Measurements from ENCODE around the gene EVX1. TPM values are rescaled to one million over a fixed set of nuclear protein-coding genes. Genes with fewer than 3 reads are reported as not detected.

The EVX1 gene
- polyA plus RNA-seq, 1 donor = 0.07 TPM

DNA sequence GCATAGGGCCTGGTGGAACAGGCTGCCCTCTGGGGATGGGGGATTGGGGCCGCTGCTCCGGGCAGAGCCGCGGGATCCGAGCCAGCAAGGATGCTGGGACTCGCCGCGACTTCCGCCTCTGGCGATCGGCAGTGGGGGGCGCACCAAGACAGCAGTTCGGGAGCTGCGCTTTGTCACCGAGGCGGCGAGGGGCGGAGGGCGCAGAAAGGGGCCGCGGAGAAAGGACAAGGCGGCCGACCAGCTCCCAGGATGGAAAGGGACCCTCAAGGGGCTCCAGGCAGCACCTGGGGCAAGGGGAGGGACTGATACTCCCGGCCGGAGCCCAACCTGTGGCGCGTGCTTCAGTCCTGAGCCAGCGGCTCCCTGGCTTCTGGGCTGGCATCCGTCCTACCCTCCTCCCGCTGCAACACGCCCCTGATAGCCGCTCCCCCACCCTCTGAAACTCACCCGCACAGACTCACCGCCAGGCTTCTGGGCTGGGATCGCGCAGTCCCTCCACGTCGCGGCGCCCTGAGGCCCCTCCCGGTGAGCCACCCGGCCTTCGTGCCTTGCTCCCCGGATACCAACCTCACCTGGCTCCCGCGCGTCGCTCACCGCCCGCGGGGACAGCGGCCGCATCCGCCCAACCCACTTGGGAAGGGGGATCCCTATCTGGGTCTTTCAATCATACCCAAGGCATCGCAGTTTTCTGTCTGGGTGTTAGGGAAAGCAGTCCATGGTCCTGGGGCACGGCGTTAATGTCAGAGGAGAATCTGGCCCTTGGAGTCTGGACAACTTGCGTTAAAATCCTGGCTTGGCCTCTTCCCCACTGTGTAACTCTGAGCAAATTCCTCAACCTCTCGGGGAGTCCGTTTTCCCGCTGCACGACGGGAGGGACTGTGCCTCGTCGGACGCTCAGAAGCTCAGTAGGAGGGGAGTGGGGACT is 7.0 kb upstream of the EVX1 start:
- no peak for DNase-seq

DNA sequence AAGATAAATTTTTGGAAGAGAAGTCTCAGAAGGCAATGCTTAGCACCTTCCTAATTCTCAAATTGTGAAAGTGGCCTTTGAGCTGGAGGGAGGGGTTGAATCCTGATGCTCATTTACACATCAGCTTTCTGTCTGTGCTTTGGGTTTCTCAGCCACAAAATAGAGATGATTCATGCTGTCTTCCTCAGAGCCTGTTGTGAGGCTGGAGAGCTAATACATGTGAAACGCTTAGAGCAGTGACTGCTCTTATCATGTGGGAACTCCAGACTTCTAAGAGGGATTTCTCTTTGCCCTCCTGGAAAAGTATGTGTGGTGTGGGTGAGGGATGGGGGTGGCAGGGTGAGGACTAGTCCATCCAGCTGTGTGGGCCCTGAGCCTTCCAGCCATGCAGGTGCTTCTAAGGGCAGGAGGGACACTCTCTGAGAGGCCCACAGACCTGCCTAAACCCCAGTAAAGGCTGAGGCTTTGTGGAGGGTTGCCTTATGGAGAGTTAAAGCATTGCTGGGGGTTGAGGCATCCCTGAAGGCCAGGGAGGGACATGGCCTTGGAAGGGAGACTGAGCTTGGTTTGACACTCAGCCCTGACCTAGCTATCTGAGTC is 4.8 kb upstream of the EVX1 start:
- DNase-seq = no peak

DNA sequence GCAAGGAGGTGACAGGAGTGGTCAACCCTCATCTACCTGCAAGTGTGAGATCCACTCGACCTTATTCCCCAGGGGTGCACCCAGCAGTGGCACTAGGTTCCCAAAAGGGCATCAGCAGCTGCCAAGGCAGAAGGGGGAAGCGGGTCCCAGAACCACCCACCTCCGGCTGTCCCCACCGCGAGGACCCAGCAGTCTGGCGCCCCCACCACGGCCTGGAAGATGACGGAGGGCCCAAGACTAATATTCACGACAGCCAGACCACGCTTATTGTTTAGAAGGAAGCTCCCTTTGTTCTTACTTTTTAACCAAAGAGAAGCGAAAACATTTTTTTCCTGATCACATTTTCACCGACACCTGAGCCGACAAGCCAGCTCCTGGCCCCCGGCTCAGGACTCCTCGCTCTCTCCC is 3.6 kb upstream of the EVX1 start:
- DNase-seq = no peak

DNA sequence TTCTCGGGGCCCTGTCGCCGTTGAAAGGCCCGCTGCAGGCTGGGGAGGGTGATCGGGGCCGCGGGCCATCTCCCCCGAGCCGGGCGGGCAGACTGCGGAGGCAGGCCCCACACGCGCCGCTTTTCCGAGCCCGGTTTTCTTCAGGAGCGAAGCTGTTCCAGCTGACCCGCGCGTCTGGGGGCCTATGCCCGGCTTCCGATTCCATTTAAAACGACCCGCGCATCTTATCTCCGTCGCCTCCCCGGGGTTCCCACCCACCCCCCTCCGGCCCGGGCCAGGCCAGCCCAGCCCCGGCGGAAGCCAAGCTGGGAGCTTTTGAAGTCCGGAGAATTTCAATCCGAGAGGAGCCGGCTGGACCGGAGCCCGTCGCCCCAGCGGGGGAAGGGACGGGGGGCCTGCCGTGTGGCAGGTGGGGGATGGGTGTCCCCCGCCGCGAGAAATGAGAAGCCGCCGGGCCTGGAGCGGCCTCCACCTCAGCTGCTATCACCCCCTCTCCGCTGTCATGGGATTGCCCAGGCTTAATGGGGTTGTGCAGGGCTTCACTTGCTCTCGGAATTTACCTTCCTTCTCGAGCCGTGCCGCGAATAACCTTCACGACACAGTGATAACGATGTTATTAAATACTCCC is 3.1 kb upstream of the EVX1 start:
- DNase-seq = no peak

DNA sequence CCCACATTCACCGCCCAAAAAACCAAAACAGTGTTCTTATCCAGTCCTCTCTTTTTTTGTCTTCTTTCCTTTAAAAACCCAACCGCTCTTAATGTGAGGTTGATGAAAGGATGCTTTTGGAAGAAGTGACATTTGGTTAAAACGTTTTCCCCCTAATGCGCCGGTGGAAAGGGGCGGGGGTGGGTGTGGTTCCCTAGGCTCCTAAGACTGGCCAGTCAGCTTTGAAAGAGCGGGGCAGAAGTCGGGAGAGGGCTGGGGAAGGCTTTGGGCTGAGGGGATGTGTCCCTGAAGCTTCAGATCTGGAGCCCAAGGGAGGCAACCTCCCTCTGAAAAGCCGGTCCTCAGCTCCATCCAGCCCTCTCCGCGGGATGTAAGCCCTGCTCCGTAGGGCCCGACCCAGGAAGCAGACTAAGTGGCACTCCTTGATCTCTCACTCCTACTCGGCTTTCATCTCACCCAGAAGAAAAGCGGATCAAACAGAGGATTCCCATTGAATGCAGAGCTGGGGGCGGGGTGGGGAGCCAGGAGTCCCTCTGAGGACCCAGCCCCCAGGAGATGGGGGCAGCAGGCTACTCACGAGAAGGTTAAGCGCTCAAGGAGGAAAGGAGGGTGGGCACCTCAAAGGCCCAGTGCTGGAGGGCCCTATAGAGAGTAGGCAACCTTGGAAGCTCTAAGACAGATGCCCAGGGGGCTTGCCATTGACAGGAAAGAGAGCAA is 2.4 kb upstream of the EVX1 start:
- no peak for DNase-seq

DNA sequence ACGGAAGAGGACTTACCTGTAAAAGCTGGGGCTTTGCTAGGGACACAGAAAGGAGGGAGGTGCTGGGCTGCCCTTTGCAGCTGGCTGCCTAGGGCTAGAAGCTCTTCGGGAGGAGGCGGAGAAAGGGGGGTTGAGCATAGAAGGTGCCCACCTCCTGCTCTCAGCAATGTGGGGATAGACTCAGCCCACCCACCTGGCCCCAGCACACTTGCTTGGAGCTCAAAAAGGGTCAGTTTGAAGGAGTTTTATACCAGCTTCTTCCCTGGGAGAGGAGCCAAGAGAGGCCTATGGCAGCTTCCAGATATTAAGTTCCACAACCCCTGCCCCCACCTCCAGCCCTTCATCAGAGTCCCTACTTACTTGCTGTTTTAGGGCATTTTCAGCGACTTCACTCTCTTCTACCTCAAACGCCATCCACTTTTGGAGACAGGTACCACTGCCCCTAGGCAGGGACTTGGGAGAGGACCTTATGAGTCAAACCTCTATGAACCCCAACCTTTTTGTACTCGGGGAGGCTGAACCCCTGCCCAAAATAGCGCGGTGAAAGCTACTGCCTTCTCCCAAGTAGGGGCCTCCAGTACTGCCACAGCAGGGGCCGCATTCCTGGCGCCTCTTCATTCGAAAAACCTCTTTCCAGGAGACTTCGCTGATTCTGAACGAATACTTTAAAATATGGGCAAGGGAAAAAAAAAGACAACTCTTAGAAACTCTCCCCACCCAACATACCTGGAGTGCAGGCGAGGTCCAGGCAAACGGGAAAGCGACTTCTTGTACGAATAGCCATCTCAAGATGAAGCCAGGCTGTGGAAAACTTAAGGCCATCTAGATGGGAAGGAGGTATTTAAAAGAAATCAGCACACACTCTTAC is 1.2 kb upstream of the EVX1 start:
- DNase-seq = no peak

DNA sequence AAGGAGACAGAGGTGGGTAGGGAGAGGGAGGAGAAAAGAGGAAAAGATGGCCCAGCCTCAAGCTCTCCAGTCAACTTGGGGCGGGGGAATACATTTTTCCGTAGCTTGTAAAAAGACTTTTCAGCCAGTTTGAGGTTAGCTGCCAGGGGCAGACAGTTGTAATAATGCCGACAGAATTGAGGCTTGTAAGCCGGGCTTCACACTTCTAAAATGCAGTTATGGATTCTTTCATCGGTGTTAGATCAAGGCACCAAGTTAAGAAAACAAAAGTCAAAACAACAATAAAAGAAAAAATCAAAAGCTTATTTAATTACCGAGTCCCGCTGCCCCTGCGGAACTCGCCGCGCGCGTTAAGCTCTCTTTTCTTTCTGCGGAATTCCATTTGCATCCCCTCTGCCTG is 448 bp upstream of the EVX1 start:
- no peak for DNase-seq

DNA sequence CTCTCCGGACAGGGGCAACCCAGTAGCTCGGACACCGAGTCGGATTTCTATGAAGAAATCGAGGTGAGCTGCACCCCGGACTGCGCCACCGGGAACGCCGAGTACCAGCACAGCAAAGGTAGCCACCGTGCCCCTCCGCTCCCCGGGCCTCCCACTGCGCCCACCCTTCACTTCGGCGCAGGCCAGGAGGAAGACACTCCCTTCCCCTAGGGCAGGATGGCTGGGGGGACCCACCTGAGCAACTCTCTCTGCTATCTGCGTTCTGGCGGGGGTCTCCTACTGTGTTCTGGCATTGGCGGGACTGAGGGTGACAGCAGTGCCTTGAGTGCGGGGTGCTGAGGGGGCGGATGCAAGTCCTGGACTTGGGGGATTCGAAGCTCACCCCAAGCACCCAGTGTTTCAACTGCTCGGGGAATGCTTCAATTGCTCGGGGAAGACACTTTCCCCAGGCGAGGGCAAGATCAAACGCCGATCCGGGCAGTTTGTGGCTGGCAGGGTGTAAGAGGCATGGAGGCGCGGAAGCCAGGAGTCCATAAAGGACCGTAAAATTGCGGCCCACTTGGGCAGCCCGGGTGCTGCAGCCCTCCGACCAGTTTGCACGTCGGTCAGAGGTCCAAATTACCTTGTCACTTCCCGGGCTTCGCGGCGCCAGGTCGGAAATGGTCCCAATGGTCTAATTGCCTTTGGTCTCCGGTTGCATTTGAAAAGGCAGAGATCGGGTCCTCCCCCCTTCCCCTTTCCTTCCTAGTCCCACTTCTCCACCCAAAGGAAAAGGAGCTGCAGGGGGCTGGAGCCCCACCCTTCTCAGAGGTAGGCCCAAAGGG is 950 bp downstream of the EVX1 start:
- DNase-seq = no peak

DNA sequence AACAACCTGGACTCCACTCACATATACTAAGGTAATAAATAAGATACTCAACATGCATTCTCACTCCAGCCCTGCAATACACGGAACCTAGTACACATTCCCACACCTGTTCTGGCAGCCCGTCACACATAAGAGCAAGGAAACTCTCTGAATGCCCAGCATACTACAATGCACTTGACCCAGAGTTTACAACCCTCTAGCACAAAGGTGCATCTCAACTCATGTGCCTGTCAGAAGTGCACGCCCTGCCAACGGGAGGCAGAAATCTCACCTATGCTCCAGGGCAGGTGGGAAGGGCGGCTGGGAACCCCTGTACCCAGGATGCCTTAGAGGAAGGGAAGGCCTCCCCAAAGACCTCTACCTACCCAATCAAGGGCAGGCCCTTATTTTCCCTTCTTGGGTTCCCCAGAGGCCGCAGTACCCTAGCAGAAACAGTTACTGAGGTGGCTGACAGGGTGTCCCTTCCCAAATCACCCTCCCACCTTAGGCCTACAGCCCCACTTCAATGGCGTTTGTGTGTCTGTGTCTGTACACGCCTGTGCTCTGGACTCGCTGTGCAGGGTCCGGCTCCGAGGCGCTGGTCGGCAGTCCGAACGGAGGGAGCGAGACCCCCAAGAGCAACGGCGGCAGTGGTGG is 2.0 kb downstream of the EVX1 start:
- DNase-seq = no peak

DNA sequence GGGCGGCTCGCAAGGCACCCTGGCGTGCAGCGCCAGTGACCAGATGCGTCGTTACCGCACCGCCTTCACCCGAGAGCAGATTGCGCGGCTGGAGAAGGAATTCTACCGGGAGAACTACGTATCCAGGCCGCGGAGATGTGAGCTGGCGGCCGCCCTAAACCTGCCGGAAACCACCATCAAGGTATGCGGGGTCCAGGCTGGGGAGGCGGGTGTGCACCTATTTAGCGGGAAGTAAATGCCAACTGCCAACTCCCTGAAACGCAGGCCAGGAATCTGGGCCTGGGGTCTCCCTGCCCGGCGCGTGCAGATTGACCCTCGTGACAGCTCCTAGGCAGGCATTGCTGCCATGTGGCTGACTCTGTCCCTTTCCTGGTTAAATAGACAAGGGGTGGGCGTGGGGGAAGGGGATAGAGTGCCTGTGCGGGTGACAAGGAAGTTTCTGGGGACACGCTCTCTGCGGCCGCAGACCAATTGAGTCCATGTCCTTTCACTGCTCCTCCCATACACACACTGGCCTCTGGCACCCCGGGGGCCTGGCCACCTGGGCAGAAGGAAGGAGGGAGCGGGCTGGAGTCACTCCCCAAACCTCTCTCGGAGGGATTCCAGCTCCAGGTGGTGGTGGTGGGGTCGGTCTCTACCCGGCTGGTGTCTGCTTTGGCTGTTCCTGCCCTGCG is 2.7 kb downstream of the EVX1 start:
- no peak for DNase-seq

DNA sequence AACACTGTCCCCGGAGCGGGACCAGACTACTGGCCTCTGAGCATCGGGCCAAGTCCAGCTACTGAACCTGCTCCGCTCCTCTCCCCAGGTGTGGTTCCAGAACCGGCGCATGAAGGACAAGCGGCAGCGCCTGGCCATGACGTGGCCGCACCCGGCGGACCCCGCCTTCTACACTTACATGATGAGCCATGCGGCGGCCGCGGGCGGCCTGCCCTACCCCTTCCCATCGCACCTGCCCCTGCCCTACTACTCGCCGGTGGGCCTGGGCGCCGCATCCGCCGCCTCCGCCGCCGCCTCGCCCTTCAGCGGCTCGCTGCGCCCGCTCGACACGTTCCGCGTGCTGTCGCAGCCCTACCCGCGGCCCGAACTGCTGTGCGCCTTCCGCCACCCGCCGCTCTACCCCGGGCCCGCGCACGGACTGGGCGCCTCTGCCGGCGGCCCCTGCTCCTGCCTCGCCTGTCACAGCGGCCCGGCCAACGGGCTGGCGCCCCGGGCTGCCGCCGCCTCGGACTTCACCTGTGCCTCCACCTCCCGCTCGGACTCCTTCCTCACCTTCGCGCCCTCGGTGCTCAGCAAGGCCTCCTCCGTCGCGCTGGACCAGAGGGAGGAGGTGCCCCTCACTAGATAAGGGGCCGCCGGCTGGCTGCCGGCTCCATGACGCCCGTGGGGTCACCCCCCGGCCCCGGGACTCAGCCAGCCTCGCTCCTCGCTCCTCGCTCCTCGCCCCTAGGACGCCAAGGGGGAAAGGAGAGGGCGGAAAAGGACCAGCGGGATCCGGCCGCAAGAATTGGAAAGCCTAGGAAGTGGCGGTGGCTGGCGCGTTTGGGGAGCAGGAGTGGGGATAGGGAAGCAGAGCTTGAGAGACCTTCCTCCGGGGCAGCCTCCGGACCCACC is 3.4 kb downstream of the EVX1 start:
- DNase-seq = no peak

DNA sequence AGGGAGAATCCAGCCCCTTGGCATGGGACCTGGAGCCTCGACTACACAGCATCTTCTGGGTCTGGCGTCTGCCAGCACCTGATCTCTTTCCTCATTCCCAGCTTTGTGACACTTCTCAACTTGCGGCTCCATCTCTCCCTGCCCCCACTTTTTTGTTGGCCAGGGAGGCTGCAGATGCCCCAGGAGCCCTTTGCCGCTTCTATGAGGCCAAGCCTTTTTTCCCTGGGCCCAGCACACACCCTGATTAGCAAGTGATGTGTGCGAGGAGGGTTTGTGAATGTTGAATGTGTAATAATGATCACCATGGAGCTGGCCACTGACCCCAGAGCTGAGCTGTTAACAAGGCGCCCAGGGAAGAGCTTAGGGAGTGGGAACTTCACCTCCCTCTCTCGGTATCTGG is 4.4 kb downstream of the EVX1 start:
- no peak for DNase-seq

DNA sequence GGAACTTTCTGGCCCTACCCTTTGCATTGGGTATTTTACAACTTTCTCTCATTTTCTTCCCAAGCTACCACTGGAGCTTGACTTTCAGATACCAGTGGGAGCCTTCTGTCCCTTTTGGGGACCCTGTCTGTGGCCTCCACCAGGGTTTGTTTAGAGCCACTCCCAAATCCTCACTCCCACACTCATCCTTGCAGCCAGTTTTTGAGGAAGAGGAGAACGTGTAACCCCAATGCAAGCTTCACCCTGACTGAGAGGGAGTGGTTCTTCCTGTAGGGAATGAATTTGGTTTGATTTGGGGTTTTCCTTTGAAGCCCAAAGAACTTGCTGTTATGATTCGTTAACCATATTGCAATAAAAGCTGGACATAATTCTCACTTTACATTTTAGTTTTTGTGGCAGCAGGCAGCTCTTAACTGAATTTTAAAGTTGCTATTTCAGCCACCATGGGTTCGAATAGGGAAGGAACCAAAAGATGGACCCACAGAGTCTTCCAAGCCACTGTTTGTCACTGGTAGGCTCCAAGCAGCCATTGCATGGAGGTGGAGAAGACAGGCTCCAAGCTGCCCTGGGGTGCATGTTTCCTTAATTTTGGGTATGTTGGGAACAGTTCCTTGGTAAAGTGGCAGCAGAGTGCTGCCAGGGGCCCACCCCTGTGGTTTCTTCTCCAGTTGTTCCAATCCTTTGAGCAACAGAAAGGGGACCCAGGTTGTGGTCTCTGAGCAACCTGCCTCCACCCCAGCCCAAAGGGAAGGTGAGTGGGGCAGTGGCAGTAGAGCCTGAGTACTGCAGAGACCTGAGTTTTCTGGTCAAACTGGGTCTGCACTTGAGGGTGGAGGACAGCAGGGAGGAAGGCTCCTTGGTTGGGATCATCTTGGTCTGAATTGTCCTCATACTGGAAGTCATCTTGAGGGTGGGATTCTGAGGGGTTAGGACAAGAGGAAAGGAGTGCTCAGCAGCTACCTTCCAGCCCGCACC is 5.1 kb downstream of the EVX1 start:
- no peak for DNase-seq

DNA sequence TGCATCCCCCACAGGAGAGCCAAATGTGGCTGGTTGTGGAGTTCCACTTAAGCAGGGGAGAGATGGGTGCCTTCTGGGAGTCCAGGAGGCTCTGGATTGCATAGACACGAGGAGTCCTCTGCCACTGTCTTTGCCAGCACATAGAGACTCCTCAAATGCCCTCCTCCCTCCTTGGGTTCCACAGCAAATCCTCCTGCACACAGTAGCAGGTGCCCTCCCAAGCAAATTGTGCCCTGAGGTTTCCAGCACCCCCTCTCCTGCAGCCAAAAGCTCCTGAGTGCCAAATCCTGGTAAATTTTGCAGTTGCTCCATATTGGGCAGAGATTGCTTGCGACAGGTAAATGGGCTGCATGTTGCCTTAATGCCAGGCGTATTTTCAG is 5.8 kb downstream of the EVX1 start:
- no peak for DNase-seq

DNA sequence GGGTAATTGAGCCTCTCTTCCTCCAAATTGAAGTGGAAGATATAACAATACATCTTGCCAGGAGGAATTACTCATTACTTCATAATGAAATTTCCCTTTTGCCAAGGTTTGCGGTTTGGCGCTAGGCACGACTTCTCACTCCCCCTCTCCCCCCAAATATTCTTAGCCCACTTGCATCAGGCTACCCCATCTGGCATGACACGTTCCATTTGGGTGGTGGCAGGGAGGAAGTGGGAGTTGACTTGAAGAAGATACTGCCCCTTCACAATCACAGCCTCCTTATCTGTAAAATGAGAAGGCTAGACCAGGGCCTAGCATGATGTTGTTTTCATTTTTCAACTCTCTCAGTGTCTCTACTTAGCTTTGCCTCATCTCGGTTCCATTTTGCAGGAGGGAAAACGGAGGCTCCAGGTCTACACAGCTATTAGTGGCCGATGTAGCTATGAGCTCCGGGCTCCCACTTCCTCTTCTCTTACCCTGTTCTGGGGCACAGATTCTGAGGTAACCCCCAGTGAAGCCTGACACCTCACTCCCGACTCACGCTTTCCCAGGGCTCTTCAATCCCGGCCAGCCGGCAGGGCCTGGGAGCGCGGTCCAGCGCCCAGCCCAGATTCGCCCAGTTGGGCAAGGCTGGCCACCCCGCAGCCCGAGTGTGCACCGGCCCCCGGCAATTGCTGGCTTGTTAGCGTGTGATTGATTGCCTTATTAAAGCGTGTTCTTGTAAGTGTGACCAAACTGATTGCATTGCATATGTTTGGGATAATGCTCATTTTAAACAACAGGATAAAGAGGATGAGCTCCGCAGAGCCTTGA is 6.5 kb downstream of the EVX1 start:
- DNase-seq = no peak
